Retina (tissue), 1 donor: ENCODE results near the gene SUN3.

Source experiments
- DNase-seq: peaks from one replicate; pipeline ENCODE4 v3.0.0-alpha.2; 2016

Gene SUN3

DNA sequence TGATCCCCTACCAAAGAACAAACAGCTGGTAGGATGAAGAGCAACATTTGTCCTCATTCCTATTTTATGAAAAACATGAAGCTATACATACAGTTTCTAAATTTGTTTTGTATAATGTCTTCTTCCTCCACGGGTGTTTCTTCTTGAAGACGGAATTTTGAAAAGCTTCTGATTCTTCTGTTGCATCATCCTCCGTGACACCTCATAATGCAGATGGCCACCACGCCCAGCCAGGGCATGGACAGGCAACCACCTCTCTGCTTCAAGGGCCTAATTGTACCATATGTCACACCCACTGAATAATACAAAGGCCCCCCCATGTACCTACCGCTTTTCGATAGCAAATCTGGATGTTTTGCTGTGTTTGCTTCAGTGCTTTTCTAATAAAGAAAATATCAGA is at the start of gene SUN3:
Gene SUN3 (minus strand): TSS at position 170 of the 400 bp plus-strand sequence. CDS start 169 bp downstream, at position 1.
- DNase-seq: no peak

- no peak for DNase-seq
Measured at GRCh38 chr7:48078470-48078869, 49.6 kb upstream of the SUN3 start.

- DNase-seq: no peak
Measured at GRCh38 chr7:48077423-48077822, 48.5 kb upstream of the SUN3 start.

- no peak for DNase-seq
Measured at GRCh38 chr7:48074204-48074654, 45.3 kb upstream of the SUN3 start.

DNA sequence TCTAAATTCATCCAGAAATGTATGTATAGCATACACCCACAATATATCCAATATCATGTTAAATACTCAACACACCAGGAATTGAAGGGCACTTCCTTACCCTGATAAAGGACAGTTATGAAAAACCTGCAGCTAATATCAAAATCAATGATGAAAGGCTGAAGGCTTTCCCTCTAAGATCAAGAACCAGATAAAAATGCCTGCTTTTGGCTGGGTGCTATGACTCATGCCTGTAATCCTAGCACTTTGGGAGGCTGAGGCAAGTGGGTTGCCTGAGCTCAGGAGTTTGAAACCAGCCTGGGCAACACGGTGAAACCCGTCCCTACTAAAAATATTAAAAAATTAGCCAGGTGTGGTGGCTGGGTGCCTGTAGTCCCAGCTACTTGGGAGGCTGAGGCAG is 38.6 kb upstream of the SUN3 start:
- no peak for DNase-seq

- DNase-seq: no peak
Measured at GRCh38 chr7:48063985-48064384, 35.1 kb upstream of the SUN3 start.

- DNase-seq: no peak
Measured at GRCh38 chr7:48059706-48060105, 30.8 kb upstream of the SUN3 start.

GRCh38 chr7:48058990-48059389 is 30.1 kb upstream of the SUN3 start:
- no peak for DNase-seq

DNA sequence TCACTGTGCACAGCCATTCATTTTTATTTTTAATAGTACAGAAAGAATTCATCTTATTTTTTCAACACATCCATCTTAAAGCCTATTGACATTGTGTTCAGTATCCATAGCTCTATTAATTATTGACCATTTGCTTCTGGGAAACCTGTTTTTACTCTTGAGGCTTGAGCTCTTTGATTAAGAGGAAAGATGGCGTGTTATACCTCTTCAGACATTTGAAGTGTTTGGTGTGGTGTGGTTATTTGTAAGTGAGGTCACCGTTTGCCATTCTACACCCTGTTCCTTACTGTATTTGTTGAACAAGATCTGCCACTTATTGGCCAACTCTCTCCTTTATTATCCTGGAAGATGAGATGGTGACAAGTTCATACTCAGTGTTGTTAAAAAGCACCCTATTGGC is 24.8 kb upstream of the SUN3 start:
- no peak for DNase-seq

GRCh38 chr7:48052748-48053147 is 23.8 kb upstream of the SUN3 start:
- no peak for DNase-seq

GRCh38 chr7:48049850-48050249 is 20.9 kb upstream of the SUN3 start:
- no peak for DNase-seq

- no peak for DNase-seq
Measured at GRCh38 chr7:48048113-48048512, 19.2 kb upstream of the SUN3 start.

DNA sequence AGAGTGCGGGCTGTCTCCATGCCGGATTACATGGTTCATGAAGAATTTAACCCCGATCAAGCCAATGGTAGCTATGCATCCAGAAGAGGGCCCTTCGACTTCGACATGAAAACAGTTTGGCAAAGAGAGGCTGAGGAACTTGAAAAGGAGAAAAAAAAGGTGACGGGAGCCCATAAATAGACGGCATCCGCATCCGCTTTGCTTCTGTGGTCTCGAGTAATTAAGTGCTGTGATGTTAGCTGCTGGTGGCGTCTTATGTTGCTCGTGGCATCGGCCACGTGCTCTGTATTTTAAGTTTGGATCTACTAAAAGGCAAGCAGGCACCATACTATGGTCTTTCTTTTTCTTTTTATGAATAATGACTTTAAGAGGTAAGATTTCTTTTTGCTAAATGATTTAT is 17.6 kb upstream of the SUN3 start:
- no peak for DNase-seq

- no peak for DNase-seq
Measured at GRCh38 chr7:48045195-48045765, 16.4 kb upstream of the SUN3 start.

DNA sequence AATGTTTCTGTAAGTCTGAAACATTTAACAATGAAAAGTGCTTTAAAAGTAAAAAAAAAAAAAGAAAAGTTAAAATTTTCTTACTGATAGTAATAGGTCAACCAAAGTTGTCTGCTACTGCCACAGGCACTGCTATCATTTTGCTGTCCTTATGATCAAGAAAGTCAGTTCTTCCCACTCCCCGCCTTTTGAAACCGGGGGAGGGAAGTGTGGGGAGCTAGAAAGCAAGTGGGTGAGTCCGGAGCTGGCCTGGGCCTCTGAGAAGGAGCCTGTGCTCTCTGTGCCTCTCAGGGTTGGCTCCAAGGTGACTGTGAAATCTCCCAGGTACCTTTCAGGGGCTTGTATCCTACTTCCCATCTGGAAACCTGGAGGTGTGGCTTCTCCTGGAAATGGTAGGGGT is 13.7 kb upstream of the SUN3 start:
- DNase-seq: no peak

DNA sequence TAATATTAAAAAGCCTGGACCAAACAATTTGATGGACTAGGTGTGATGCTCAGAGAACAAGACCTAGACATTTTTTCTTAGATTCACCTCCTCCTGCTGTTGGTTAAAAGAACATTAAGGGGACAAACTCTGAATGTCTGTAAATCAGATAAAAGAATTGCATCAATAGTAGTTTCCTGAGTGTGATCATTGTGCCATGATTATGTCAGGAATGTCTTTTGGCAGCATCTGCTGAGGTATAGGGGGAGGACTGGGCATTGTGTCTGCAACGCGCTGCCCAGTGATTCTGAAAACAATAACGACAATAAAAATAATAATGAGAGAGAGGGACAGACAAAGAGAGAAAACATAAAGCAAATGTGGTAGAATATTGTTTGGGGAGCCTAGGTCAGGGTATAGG is 13.3 kb upstream of the SUN3 start:
- DNase-seq: no peak

- no peak for DNase-seq
Measured at GRCh38 chr7:48041653-48041970, 12.7 kb upstream of the SUN3 start.

DNA sequence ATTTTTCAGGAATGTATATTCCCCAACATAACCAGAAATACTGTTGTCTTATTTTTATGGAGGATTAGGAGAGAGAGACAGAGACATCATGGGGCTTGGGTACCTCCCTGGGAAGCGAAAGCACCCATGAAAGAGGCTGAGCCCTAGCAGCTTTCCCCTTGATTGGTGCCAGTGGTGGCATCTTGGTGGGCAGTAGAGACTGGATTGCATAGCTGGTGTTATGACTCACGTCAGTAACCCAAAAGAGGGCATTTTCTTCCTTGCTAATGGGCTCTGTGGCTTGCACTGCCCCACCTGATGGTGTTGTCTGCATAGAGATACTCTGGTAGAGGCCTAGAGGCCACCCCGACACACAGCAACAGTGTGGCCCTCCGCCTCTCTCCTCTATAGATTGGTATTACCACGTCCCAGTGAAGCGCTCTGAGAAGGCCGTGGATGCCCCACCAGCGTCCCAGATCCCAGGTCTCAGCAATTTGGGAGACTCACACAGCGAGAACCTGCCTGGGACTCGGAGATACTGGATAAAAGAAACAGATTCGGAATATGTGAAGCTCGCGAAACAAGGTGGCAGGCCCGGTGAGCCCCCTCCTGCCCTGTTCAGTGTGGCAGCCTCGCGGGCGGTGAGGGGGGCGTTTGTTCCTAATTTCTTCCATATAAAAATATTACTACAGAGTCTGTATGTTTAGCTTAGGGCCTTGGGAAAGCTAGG is 12.2 kb upstream of the SUN3 start:
- DNase-seq: no peak

DNA sequence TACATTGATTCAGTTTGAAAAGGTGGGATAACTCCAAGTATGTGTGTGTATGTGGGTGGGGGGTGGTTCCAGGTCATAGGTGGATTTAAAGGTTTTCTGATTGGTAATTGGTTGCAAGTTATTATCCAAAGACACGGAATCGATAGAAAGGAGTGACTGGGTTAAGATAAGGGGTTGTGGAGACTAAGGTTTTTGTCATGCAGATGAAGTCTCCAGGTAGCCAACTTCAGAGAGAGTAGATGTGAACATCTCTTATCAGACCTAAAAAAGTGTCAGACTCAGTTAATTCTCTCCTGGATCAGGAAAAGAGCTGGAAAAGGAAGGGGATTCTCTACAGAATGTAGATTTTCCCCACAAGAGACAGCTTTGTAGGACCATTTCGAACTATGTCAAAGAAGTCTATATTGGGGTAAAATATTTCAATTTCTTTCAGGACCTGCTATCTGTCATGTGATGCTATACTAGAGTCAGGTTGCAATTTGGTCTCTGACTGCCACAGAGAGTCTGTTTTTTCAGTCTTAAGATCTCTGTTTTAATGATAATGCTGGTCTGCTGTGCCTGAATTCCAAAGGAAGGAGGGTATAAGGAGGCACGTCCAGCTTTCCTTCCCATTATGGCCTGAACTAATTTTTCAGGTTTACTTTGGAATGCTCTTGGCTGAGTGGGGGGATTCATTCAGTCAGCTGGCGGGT is 10.1 kb upstream of the SUN3 start:
- DNase-seq: no peak

- DNase-seq: no peak
Measured at GRCh38 chr7:48035967-48036478, 7.1 kb upstream of the SUN3 start.

- peak; percentile 96 for DNase-seq
Measured at GRCh38 chr7:48035301-48035966, 6.5 kb upstream of the SUN3 start, which contains the start of gene C7orf57. Gene C7orf57, plus strand, starts transcription at chr7:48035543. Its CDS starts 766 bp downstream, at chr7:48036309.

DNA sequence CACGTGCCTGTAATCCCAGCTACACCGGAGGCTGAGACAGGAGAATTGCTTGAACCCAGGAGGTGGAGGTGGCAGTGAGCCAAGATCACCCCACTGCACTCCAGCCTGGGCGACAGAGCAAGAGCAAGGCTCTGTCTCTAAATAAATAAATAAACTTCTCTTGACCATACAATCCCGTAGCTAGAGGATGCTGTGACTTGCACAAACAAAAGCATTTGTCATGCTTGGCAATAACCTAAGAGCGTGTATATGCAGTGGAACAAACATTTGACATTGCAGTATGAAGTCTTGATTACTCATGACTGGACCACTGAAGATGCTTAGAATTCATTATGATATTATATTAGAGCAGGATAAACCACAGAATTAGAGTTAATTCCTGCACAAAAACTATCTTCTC is 5.0 kb upstream of the SUN3 start:
- DNase-seq: no peak

GRCh38 chr7:48031111-48031510 is 2.2 kb upstream of the SUN3 start:
- no peak for DNase-seq

- DNase-seq: no peak
Measured at GRCh38 chr7:48025624-48026023, 3.3 kb downstream of the SUN3 start.
